ENCODE results near the gene FH.

FH gene

GRCh38 chr1:241460098-241460873, 59.3 kb downstream of the FH start:
- in situ Hi-C loops (cut with HindIII; ENCODE audit: low sequenced_read_pairs): no loop called here

GRCh38 chr1:241459186-241459802, 60.3 kb downstream of the FH start:
- in situ Hi-C loops (cut with HindIII; ENCODE audit: low sequenced_read_pairs): no loop called here

- in situ Hi-C loops (cut with HindIII; ENCODE audit: low sequenced_read_pairs): no loop called here
Measured at GRCh38 chr1:241457421-241457820, 62.1 kb downstream of the FH start.

- in situ Hi-C loops (cut with HindIII; ENCODE audit: low sequenced_read_pairs): no loop called here
Measured at GRCh38 chr1:241456743-241457142, 62.8 kb downstream of the FH start.

- in situ Hi-C loops (cut with HindIII; ENCODE audit: low sequenced_read_pairs): no loop called here
Measured at GRCh38 chr1:241453732-241454131, 65.8 kb downstream of the FH start.

- in situ Hi-C loops (cut with HindIII; ENCODE audit: low sequenced_read_pairs): no loop called here
Measured at GRCh38 chr1:241451956-241452355, 67.6 kb downstream of the FH start.

All from DLD1 (cell line).